Amniotic epithelial cell (primary cell): ENCODE data around the gene TTYH3.

ENCODE experiments used
- DNase-seq: peaks from one replicate; pipeline ENCODE4 v3.0.0-alpha.2; 2010; ENCODE audit warnings: low read depth

The TTYH3 gene

DNA sequence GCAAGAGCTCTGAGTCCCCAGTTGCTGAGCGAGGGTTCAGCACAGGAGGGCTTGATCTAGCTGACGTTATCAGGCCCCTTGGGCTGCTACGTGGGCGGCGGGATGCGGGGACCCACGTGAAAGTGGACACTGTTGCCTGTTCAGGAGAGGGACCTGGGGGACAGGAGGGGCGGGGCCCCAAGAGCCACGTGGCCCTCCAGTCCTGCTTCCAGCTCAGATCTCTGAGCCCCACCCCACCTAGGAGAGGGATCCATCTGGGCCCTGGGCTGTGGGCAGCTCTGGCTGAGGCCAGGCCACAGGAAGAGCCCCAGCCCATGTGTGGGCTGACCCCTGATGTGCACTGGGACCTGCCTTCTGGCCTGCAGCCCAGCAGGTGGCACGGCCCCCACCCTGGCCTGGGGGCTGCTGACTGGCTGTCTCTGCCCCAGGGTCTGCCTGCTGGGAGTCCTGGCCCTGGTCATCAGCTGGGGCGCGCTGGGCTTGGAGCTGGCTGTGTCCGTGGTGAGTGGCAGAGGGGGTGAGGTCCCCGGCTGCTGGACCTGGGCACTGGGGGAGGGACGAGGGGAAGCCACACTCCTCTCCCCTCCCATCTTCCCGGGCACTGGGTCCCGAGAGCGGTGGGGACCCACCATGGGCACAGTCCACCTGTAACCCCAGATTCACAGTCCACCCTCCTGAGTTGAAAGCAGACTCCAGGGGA lies 17.5 kb downstream of the TTYH3 start:
- DNase-seq: no peak

DNA sequence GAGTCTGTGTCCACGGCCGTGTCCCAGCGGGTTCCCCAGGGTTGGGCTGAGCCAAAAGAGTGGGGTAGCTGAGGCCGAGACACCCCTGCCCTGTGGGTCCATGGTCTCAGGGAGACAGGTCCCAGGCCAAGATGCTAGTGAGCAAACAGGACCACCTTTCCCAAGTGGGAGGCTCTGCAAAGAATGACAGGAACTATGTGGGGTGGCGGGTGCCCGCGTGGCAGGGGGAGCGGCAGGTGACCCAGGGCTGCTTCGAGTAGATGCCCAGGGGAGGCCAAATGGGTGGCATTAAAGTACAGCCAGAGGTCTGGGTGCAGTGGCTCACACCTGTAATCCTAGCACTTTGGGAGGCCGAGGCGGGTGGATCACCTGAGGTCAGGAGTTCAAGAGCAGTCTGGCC lies 18.2 kb downstream of the TTYH3 start:
- no peak for DNase-seq

DNA sequence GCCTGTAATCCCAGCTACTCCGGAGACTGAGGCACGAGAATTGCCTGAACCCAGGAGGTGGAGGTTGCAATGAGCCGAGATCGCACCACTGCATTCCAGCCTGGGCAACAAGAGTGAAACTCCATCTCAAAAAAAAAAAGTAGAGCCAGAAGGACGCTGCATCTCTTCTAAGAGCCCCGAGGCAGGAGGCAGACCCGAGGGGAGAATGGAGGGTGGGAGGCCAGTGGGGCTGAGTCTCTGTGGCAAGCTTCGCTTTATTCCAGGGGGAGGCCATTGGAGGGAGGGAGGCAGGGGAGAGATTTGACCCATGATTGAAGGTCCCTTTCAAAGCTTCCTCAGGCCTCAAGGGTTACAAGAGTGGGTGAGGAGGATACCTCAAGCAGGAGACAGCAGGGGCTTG lies 18.7 kb downstream of the TTYH3 start:
- DNase-seq: no peak

DNA sequence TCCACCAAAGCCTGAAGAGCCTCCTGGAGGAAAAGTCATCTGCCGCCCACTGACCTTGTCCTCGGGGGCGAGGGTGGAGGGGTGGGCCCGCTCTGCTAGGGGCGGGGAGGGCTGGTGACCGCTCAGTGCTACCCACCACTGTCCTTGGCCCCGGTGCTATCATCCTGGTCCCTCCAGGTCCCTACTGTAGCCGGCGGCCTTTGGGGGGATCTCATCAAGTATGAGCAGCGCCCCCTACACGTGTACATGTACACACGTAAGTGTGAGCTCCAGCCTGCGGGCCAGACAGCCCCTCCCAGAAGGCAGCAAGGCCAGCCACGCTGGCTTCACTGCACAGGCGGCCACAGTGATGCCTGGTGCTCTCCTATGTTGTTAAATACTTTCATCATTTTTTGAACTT lies 19.6 kb downstream of the TTYH3 start:
- no peak for DNase-seq

DNA sequence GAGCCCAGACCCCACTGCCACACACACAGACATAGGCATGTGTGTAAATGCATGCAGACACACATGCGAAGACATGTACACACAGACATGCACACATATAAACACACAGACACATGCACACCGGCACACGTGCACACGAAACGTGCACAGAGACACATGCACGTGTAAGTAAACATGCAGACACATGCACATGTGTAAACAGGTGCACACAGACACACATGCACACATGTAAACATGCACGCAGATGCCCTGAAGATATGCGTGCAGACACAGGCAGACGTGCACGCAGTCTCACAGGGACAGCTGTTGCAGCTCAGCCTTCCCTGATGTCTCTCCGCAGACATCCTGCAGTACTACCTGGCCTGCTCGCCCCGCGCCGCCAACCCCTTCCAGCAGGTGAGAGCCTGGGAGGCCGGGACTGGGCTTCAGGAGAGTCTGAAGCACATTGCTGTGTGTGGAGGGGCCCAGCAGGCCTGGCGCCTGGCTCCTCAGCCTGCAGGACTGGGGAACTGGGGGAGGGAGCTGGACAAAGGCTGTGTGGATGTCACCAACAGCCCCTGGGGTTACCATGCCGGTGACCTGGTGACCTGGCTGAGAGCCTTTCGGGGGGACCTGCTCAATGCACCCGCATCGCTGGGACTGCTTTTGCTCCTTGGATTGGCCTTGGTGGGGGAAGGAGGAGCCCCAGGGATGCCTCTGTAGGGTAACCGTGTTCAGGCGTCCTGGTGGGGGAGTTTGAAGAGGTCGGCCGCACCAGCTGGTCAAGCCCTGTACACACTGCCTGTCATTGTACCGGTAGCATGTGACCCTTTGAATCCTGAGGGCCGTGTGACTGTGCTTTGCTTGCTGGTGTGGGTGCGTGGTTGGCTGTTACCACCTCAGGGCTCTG lies 20.3 kb downstream of the TTYH3 start:
- no peak for DNase-seq

DNA sequence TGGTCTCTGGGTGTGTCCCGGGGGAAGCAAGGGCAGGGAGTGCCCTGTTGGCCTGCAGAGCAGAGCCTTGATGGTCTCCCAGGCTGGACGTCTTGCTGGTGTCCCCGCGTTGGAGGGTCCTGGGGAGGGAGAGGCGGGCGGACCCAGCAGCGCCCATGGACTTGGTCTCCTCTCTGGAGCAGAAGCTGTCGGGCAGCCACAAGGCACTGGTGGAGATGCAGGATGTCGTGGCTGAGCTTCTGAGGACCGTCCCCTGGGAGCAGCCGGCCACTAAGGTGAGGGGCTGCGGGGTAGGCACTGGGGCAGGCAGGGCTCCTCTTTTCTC lies 20.9 kb downstream of the TTYH3 start:
- DNase-seq: no peak

DNA sequence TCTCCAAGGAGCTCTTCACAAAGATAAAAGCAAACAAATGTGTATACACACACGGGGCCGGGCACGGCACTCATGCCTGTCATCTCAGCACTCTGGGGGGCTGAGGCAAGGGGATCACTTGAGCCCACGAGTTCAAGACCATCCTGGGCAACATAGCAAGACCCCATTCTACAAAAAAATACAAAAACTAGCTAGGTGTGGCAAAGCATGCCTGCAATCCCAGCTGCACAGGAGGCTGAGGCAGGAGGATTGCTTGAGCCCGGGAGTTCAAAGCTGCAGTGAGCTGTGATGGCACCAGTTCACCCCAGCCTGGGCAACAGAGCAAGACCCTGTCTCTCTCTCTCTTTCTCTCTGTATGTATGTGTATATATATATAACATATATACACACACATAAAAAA lies 22.3 kb downstream of the TTYH3 start:
- DNase-seq: no peak

DNA sequence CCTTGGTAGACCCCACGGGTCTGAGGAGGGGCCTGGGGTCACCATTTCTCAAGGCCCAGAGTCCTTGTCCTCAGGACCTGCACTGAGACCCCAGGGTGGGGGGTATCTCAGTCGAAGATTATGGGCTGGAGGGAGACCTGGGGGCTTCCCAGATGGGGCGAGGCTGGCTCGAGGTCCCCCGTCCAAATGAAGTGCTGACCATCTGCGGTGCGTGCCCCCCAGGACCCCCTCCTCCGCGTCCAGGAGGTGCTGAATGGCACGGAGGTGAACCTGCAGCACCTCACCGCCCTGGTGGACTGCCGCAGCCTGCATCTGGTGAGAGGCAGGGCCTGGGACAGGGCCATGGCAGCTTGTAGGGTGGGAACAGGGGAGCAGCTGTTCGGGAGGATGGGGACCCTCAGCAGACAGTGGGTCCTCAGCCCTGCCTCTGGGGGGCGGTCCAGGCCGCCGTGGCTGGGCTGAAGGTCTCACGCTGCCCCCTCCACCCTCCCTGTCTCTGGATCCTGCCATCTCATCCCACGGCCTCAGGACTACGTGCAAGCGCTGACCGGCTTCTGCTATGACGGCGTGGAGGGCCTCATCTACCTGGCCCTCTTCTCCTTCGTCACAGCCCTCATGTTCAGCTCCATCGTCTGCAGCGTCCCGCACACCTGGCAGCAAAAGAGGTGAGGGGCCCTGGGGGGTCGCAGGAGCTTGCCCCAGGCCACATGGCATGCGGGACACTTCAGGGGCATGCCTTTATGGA lies 24.3 kb downstream of the TTYH3 start:
- no peak for DNase-seq

DNA sequence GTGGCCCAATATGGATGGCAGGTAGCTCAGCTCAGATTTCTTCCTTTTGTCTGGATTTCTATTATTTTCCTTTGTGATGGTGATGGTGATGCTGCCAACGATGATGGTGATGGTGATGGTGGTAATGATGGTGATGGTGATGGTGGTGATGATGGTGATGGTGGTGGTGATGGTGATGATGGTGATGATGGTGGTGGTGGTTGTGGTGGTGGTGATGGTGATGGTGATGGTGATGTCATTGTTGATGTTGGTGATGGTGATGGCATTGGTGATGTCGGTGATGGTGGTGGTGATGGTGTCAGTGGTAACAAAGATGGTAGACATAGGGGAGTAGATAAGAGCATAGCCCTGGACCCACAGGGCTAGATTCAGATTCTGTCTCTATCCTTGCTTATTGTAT lies 25.4 kb downstream of the TTYH3 start:
- no peak for DNase-seq

DNA sequence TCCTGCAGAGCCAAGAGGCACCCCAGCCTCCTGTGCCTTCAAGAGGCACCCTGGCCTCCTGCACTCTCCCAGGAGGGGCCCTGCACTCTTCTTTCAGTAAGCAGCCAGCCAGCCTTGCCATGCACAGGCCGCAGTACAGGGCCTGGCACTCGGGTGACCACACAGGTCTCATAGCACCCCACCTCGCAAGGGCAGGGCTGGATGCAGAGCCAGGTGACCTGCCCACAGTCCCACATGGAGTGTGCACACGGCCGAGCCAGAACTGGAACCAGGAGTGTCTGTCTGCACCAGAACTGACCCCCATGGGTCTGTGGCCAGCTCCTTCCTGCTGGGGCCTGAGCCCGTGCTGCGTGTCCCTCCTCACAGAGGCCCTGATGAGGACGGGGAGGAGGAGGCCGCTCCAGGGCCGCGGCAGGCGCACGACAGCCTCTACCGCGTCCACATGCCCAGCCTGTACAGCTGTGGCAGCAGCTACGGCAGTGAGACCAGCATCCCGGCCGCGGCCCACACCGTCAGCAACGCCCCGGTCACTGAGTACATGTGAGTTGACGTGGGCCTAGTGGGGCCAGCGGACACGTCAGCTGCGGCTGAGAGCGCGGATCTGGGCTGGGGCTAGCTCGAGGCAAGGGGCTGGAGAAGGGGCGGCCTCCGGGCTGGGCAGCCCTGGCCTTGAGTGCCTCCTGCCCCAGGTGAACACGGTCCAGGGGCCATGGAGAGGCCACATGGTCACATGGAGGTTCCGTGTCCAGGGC lies 26.3 kb downstream of the TTYH3 start:
- no peak for DNase-seq

DNA sequence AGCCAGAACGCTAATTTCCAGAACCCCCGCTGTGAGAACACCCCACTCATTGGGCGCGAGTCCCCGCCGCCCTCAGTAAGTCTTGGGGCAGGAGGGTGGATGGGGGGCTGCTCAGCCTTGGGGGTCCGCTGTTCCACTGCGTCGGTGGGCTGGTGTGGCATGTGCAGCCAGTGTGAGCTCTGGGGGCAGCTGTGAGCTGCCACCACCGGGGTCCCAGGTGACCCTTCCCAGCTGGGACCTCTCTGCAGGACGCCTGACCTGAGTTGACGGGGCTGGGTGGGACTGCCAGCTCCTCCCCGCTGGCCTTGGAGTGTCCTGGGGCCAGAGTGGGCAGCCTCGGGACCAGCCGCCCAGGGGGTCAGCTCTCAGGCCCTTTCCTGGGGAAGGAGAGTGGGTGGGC lies 27.2 kb downstream of the TTYH3 start:
- DNase-seq: no peak

DNA sequence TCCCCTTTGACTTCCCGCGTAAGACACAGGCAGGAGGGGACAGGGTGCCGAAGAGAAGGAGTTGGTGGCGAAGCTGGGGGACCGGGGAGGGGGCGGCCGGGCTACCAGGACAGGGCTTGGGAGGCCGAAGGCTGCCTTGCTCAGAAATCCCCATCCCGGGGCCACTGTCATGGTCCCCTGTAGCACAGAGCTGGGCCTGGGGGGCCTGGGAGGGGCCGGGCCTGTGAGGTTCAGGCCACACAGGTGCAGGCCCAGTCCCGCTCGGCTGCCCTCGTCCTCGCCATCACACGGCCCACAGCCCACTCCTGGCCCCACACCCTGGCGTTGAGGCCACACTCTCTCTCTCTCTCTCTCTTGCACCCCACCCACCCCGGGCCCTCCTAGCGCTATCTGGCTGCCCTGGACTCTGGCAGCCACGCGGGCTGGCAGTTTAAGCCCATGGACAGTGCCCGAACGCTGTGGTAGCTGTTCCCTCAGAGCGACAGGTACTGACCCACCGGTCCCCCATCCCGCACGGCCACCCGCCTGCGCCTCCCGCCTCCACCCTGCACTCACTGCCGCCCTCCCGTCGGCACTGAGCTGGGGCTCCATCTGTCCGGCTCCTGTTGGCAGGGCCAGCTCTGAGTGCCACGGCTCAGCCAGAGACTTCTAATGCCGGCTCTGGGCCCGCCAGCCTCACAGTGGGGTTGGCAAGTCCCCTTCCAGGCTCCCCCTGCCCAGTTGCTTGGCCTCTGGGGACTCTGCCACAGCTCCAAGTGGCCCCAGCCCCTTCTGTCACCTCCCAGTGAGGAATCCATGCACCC lies 28.0 kb downstream of the TTYH3 start:
- DNase-seq: no peak

DNA sequence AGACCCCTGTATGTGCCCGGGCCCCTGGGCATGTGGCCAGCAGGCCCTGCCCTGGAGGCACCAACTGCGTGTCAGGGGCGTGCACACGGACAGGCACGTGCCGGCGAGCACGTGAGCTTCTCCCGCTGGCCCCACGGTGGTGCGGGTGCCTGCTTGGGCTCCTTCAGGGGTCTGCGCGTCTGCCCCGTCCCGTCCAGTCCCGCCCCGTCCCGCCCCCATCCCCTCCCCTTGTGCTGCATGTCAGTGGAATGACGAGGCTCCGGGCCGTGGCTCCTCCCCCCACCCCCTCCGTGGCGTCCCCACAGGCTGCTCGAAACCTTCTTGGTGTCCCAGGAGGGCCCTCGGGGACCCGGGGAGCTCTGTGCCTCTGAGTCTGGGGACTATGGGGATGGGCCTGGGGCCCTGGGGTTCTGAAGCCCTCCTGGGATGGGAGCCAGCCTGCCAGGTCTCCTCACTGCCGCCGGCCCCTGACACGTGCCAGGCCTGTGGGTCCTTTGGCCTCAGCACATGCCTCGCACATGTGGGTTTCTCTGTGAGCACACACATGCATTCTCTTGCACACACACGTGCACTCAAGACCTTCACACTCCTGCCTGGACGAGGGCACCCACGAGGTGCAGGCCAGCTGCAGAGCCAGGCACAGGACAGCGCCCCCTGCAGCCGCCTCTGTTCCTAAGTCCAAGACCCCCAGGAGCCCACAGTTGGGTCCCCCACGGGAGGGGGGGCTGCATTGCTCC lies 28.7 kb downstream of the TTYH3 start:
- DNase-seq: no peak

DNA sequence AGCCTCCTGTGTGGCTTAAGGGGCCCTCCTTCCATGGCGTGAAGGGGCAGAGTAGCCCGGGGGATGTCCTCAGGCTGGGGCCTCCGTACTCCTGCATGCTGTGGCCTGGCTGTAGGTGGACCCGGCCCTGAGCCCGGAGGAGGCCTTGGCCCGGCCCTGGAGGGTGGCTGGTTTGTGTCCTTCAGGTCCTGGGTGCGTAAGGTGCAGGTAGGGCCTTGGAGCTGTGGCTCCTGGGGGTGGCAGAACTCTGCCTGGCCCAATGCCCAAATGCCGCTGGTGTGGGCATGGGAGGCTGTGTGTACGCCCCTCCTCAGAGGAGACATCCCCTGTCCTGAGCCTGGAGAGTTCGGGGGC lies 29.3 kb downstream of the TTYH3 start:
- no peak for DNase-seq

DNA sequence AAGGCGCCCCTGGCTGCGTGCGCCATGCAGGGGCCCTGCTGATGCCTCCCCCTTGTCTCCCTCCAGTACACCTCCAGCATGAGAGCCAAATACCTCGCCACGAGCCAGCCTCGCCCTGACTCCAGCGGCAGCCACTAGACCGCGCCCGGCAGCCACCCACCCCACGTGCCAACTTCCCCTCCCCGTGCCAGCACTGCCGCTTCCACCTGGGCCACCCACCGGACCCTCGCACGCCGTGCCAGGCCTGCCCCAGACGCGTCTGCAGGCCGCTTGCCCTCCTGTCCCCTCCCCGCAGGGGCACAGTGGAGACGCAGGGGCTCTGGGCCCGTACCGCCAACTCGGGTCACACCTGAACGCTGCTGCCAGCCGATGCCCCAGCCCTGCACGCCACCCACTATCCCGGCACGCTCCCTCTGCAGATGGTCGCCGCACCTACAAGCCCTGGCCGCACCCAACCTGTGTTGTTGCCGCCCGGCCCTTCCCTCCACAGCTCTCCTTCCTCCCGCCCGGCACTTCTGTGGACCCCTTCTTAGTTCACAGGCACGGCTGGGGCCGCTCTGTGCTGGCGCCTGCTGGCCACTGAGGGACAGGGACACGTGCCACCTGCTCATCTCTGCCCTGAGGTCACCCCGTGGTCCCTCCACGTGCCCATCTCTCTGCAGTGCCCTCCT lies 30.0 kb downstream of the TTYH3 start:
- no peak for DNase-seq

DNA sequence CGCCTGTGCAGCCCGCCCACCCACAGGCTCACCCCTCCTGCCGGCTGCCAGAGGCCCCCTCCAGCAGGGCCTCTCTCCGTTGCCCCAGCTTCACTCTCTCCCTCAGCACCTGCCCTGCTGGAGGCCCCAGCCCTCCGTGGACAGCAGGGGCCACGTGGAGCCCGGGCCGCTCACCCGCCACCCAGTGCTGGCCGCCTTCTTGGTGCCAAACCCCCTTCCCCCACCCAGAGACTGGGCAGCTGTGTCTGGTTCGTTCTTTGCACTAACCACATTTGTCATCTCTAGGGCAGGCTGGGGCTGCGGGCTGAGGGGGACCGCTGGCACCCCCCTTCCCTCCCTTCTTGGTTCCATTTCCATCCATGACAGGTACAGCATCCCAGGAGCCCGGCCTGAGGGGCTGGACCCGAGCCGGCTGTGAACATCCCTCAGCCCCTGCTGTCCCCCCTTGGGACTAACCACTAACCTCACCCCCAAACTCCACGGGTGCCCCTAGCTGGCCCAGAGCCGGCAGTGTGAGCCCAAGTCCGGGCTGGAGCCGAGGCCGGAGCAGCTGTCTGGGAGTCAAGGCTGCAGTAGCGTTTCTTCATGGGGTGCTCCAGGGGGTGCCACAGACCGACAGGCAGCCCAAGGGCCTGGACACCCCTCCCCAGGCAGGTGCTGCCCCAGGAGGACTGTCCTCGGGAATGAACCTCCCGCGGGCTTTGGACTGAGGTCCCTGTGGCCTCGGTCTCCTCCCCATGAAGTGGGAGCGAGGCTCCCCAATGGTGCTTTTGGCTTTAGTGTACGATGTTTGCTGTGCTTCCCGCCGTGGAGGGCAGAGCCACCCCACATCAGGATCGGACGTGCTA lies 30.7 kb downstream of the TTYH3 start:
- no peak for DNase-seq

DNA sequence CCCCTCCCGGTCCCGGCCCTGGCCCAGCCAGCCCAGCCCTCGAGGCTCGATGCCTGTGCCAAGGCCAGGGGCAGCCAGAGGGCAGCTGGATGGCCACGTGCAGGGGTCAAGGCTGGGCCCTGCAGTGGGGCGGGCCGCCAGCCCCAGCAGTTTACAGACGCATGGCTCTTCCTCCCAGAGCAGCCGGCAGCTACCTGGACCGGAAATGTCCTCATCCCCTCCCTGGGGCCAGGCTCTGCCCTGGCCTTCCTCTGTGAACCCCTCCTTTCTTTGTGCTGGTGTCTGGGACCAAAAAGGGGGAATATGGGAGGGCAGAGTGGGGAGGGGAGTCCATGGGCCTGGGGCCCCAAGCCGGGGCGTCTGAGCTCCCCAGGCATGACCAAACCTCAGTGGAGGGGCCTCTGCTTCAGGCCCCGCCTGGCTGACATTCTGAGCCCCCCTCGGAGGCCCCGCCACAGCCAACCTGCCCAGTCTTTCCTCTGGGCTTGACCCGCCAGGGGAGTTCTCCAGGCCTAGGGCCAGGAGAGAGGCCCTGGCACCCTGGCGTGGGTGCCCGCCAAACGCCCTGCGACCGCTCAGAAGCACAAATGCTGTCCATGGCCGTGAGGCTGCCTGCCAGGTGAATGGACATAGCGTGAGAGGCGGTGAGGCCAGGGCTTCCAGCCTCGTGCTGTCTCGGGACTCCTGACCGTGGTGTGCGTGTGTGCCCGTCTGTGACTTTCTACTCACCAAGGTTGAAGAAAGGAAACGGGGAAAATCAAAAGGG lies 31.5 kb downstream of the TTYH3 start:
- no peak for DNase-seq

DNA sequence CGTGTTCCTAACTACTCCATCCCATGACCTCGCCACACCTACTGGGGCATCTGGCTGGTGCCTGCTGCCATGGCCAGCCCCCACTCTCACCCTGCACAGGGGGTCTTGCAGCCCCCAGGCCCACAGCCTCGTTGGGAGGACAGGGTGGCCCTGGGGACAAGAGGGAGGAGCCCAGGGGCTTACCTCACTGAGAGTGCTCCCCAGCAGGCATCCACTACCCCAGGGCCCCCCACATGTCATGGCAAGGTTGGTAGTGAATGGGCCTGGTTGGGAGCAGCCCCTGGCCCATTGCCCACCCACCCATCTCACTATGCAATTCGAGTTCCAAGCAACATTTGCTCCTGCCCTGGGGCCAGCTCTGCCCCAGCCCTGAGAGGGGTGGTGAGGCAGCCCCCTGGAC lies 32.2 kb downstream of the TTYH3 start:
- no peak for DNase-seq

DNA sequence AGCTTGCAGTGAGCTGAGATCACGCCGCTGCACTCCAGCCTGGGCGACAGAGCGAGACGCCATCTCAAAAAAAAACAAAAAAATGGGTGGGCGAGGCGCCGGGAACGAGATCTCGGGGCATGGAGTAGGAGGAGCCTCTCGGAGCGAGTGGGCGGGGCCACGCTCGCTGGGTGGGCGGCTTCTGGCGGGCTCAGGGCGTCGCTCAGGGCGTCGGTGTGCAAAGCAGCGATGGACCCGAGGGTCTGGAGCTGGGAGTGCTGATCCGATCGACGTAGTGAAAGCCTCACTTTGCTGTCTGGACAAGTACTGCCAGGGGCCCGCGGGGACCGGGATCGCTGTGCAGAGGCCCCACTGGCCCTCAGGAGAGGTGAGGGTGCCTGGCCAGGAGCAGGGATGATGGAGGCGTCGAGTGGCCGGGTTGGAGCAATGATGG lies 33.6 kb downstream of the TTYH3 start:
- DNase-seq: no peak
